HG02610 (cell line): ENCODE data around the gene AKAP14.
"Not testable (repeated sequence)": the region's sequence is repeated elsewhere in the genome, so short reads cannot be mapped to it uniquely, and the experiment has no call there.

Source experiments
- ATAC-seq: cut with Tn5 transposase; IDR thresholded peaks from one replicate; pipeline ENCODE4 v1.9.1; 2021; ENCODE audit warnings: mild to moderate bottlenecking, moderate library complexity; ENCODE audit not compliant: unreplicated experiment

Gene AKAP14

GRCh38 chrX:119895843-119896326, at the start of gene AKAP14:
AKAP14 (plus strand) TSS chrX:119895893; CDS start chrX:119903224, 7,331 bp downstream.
- no peak for ATAC-seq

- ATAC-seq: peak; percentile 98
Measured at GRCh38 chrX:119852382-119853353, 43.0 kb upstream of the AKAP14 start, which contains the start of gene UPF3B. UPF3B (minus strand) TSS chrX:119852963; CDS start chrX:119852928, 35 bp downstream.

DNA sequence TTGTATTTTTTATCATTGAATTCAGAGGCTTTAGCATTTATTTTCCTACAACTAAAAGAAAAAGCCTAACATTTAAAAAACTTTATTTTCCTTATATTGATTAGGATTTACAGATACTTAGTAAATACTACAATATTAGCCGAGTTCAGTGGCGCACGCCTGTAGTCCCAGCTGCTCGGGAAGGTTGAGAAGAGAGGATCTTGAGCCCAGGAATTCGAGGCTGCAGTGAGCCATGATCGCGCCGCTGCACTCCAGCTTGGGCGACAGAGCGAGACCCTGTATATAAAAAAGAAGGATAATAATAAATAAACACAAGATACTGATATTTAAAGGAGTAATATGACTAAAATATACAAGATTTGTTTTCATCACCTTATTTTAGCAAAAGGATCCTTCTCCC, 42.2 kb upstream of the AKAP14 start:
- ATAC-seq: no peak

DNA sequence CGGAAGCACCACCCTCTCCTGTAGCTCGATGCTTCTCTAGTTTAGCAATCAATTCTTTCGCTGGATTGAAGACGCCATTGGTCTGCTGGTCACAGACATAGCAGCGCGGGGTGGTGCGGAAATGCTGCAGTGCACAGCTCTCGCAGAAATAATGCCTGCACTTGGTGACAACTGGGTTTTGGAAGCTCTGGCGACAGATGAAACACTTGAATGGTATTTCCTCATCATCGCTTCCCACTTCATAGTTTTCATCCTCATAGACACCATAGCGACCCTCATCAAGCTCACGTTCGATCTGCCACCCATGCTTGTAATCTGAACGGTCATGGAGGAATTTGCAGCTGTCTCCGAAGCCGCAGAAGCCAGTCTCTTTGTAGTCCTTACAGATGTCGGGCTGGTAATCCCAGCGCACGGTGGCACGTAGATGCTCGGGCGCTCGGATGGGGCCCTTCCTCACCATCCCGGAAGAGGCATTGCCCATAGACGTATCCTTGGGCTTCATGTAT, 25.0 kb upstream of the AKAP14 start:
- peak; percentile 17 for ATAC-seq

- ATAC-seq: peak; percentile 47
Measured at GRCh38 chrX:119871245-119871598, 24.5 kb upstream of the AKAP14 start.

DNA sequence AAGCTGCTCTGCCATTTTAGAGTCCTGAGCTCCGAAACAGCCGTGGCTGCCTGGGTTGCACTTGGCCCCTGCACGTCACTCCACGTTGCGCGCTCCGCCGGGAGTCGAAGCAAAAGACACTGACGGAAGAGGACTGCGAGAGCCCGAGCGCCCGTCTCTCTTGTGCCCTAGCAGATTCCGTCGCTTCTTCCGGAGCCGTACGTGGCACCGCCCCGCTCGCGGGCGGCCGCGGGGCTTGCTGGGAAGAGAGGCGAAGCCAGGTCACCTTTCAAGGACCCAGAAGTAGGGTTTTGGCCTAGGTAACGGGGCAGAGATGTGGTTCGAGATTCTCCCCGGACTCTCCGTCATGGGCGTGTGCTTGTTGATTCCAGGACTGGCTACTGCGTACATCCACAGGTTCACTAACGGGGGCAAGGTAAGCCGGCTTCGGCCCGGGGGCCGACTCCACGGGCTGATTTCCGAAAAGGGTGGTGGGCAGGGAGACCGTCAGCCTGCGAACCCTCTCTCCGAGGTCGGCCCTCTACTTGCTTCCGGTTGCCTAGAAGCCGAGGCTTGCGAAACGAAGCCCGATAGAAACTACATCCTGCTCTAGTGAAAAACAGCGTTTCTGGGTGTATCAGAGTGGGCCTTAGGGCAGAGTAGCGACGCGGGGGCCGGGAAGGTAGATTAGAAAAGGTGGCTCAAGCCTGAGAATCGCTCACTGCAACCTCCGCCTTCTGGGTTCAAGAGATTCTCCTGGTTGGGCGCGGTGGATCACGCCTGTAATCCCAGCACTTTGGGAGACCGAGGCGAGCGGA, 23.9 kb upstream of the AKAP14 start, which contains the start of the genes NDUFA1 and RNF113A:
TSS of gene NDUFA1 (plus strand) at position 234 of the 797 bp plus-strand sequence. CDS start at position 314, 80 bp downstream.
TSS of gene RNF113A (minus strand) at position 135 of the 797 bp plus-strand sequence. CDS start at position 15, 120 bp downstream.
- peak; percentile 93 for ATAC-seq

- no peak for ATAC-seq
Measured at GRCh38 chrX:119878740-119879139, 17.0 kb upstream of the AKAP14 start.

DNA sequence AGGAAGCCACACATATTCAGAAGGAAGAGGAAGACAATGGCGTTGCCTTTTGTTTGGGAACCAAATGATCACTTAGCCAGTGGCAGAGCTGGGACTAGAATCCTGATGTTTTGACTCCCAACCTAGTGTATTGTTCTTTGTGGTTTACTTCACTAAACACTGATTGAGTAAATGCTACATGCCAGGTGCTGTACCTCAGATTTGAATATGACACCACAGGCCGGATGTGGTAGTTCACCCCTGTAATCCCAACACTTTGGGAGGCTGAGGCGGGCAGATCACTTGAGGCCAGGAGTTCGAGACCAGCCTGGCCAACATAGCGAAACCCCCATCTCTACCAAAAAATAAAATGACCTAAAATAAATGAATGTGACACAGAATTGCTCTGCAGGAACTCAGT, 15.6 kb upstream of the AKAP14 start:
- no peak for ATAC-seq

DNA sequence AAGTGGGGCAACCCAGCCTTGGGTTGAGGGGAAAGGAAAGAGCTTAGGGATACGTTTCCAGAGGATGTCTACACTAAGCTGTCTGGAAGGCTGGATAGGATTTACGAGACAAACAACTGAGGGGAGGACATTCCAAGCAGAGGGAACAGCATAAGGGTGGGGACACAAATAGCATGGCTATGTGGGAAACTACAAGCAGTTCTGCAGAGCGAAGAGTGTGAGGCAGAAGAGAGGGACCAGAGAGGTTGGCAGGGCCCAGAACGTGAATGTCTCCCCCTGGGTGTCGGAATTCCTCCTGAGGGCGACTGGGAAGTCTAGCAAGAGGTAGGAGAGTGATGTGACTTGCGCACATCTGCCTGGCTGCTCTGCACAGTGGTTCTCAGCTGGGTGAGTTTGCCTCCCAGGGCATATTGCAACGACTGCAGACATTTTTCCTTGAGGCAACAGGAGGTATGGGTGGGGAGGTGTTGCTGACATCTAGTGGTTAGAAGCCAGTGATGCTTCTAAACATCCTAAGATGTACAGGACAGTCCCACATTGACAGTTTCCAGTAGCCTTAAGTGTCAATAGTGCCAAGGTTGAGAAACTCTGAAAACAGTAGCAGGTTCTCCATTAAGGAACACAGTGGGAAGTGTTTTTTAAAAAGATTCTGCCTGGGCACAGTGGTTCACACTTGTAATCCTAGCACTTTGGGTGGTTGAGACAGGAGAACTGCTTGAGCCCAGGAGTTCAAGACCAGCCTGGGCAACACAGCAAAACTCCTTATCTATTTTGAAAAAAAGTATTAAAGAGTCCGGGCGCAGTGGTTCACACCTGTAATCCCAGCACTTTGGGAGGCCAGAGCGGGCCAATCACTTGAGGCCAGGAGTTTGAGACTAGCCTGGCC, 14.9 kb upstream of the AKAP14 start:
- ATAC-seq: peak; percentile 74

DNA sequence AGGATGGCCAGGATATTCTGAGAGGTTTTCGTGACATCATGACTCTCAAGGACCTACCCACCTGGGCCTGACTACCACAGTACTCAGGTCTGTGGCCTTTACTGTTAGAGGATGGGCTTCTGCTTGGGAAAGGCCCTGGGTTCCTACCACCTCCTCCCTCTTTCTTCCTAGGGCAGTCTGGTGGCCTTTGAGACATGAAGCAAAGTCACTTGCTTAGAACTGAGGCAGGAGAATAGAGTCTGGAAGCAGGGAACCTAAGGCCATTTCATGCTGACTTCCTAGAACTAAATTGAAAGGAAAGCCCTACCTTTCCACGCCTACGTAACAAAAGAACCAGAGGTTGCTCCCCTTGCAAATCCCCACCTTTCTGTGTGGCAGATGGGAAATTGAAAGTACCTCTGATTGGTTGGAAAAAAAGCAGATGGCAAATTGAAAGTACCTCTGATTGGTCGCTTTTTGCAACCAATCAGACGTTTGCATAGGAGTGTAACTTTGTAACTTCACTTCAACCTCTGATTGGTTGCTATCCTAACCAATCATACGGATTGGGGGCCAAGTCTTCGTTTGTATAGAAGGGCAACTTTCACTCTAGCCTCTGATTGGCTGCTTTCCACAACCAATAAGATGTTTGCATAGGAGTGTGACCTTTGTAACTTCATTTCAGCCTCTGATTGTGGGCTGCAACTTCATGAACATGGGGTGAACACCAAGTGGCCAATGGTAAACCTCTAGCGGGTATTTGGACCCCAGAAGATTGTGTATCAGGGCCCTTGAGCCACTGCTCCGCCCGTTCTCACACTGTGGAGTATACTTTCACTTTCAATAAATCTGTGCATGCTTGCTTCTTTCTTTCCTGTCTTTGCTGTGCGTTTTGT, 9.9 kb upstream of the AKAP14 start:
- no peak for ATAC-seq

- peak; percentile 84 for ATAC-seq
Measured at GRCh38 chrX:119887721-119888425, 7.8 kb upstream of the AKAP14 start.

DNA sequence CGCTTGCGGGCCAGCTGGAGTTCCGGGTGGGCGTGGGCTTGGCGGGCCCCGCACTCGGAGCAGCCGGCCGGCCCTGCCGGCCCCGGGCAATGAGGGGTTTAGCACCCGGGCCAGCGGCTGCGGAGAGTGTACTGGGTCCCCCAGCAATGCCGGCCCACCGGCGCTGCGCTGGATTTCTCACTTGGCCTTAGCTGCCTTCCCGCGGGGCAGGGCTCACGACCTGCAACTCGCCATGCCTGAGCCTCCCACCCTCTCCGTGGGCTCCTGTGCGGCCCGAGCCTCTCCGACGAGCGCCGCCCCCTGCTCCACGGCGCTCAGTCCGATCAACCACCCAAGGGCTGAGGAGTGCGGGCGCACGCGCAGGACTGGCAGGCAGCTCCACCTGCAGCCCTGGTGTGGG, 5.1 kb upstream of the AKAP14 start:
- ATAC-seq: not testable (repeated sequence)

DNA sequence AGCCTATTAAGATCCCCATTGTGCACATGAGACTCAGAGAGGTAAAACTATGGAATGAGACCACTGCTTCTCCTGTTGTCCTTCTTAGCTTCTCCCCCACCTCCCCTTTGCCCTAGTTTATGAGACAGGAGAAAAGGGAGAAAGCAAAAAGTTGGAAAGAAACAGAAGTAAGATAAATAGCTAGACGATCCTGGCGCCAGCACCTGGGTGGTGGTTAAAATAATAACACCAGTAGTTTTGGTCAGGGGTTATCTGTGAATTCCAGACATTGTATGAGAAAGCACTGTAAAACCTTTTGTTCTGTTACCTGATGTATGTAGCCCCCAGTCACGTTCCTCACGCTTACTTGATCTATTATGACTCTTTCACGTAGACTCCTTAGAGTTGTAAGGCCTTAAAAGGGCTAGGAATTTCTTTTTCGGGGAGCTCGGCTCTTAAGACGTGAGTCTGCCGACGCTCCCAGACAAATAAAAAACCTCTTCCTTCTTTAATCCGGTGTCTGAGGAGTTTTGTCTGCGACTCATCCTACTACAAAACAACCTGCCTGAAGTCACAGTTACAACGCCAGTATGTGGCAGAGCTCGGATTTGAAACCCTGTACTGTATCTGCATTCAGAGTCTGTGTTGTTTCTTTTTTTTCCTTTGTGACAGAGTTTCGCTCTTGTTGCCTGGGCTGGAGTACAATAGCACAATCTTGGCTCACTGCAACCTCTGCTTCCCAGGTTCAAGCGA, 3.6 kb upstream of the AKAP14 start:
- ATAC-seq: not testable (repeated sequence)

DNA sequence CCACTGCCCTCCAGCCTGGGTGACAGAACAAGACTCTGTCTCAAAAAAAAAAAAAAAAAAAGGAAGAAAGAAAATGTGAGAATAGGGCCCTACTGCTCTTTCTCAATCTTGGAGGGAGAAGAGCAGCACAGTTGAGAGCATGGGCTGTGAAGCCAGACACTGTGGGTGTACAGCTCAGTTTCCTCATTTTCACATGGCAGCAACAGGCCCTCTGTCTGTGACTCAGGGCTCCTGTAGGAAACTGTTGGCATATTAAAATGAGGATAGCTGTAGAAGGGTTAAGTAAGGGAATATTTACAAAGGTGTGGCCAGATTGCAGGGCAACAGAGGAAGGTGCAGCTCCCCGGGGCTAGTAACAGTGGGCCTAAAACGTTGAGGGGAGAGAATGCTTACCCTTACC, 3.4 kb downstream of the AKAP14 start:
- no peak for ATAC-seq

DNA sequence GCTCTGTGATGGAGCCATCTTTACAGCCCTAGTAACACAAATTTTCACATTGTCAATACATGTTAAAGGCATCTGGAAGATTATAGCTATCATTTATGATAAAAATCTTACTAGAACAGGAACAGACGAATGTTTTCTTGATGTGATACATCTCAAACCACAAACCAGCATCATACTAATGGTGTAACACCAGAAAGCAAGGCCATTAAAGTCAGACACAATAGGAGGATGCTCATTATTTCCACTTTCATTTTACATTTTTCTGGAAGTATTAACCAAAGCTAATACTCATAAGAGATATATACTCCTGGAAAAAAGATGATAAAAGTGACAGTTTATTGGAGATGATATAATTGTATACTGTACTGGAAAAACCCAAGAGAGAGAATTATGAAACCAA, 5.3 kb downstream of the AKAP14 start:
- no peak for ATAC-seq

- no peak for ATAC-seq
Measured at GRCh38 chrX:119916310-119916709, 20.6 kb downstream of the AKAP14 start.

DNA sequence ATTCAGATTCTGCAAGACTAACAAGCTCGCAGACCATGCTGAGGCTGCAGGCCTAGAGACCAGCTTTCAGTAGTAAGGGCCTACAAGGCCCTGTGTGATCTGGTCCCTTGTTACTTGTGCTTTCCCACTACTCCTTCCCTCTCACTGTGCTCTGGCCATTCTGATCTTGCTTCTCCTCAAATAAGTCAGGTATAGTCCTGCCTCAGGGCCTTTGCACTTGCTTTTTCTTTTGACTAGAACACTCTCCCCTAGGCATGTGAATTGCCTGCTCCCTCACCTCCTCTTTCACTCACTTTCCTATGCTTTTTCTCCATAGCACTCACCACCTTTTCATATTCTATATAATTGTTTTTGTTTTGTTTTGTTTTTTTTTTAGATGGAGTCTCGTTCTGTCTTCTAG, 22.2 kb downstream of the AKAP14 start:
- ATAC-seq: no peak
